ENCODE data around the gene OR6A2.

OR6A2 gene

DNA sequence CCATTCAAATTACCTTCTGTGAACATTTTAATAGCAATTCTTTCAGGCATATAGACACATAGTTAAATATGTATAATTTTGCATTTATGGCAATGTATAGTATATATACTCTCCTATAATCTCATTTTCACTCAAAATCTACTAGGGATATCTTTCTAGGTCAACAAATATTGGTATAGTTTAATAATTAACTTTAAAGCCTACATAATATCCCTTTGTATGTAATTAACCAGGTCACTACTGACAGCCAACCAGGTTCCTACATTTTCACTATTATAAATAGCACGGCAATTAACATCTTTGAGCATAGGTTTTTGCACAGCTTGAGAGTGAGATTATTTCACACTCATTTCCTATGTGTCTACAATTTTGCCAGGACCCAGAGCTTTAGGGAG lies 43.5 kb downstream of the OR6A2 start:
- DNase-seq (ENCODE audit: low read depth) = no peak

DNA sequence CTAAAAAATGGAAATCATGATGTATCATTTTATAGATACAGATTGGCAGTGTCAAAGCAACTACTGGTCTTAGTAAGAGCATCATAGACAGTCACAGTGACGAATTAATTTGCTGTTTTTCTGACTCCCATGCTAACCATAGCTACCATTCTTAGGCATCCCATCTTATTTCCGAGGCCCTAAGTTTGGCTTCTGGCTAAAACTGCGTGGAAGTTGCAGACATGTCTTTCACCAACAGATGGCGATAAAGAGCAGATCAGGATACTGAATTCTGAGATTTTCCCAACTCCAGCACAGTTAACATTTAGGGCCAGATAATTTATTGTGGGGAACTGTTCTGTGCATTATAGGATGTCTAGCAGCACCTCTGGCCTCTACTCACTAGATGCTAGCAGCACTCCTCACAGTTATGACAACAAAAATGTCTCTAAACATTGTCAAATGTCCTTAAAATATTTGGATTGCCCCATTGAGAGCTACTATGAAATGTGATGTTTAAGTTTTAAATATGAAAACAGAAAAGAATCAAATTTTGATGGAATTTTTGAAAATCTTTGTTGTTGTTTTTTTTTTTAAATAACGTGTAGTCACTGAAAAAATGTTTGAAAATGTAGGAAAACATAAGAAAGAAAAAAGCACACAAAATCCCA lies 44.1 kb downstream of the OR6A2 start:
- peak; percentile 13 for DNase-seq (ENCODE audit: low read depth)

- no peak for DNase-seq (ENCODE audit: low read depth)
Observed at GRCh38 chr11:6747097-6747668, 52.3 kb downstream of the OR6A2 start.

DNA sequence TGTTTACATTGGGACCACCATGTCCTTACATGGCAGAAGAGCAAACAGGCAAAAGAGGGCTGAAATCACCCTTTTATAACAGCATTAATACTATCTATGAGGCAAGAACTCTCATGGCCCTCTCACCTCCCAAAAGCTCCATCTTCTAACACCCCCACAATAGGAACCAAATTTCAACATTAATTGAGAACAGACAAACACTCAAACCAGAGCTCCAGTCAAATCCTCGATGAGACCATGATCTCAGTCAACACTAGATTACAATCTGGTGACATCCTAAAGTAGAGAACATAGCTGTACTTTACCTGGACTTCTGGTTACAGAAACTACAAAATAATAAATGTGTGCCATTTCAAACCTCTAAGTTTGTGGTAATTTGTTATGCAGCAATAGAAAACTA lies 52.9 kb downstream of the OR6A2 start:
- DNase-seq (ENCODE audit: low read depth) = no peak

- no peak for DNase-seq (ENCODE audit: low read depth)
Observed at GRCh38 chr11:6746086-6746618, 53.3 kb downstream of the OR6A2 start.

- no peak for DNase-seq (ENCODE audit: low read depth)
Observed at GRCh38 chr11:6745465-6746015, 53.9 kb downstream of the OR6A2 start.

DNA sequence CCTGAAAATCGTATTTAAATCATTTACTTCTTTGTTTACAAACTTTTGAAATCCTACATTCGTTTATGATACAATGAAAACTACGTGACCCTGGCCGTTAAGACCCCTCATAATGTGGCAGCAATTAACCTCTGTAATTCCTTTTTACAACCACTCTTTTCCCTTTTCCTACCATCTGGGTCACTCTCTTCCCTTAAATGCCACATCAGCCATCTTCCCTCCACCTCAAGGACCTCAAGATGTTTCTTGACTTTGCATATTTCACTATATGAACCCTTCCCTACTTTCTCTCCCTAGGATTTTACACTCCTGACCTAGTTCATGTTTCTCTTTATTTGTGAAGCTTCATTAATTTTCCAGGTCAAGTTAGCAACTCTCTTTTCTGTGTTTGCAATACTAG lies 54.5 kb downstream of the OR6A2 start:
- no peak for DNase-seq (ENCODE audit: low read depth)

DNA sequence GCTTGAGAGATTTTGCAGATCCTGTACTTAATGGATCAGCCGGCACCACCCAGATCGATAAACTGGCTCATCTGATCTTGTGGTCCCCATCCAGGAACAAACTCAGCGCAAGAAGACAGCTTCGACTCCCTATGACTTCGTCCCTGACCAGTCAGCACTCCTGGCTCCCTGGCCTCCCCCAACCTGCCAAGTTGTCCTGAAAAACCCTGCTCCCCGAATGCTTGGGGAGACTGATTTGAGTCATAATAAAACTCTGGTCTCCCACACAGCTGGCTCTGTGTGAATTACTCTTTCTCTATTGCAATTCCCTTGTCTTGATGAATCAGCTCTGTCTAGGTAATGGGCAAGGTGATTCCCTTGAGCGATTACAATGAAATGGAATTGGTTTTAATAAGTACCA lies 57.2 kb downstream of the OR6A2 start:
- no peak for DNase-seq (ENCODE audit: low read depth)

All from amniotic epithelial cell (primary cell).